ENCODE data around the gene TRIM37.

Gene TRIM37

GRCh38 chr17:59046192-59046591 is 60.5 kb downstream of the TRIM37 start:
- TF ChIP-seq CTCF (IDR thresholded peaks at IDR 0.05; ENCODE audit: low read depth, low read length, missing control alignments), result no peak
- H3K4me3 ChIP-seq (ENCODE audit: low read depth, low read length), result no peak overlapping the region
- no peak for DNase-seq (ENCODE audit: low read depth)

- TF ChIP-seq CTCF (IDR thresholded peaks at IDR 0.05; ENCODE audit: low read depth, low read length, missing control alignments), result no peak
- no peak overlapping the region for H3K4me3 ChIP-seq (ENCODE audit: low read depth, low read length)
- no peak for DNase-seq (ENCODE audit: low read depth)
These were observed 67.9 kb downstream of the TRIM37 start for GRCh38 chr17:59038734-59039133.

- no peak for DNase-seq (ENCODE audit: low read depth)
- H3K4me3 ChIP-seq (ENCODE audit: low read depth, low read length), result no peak overlapping the region
- no peak for TF ChIP-seq CTCF (IDR thresholded peaks at IDR 0.05; ENCODE audit: low read depth, low read length, missing control alignments)
These were observed 68.7 kb downstream of the TRIM37 start for GRCh38 chr17:59037960-59038359.

GRCh38 chr17:59030811-59031210 is 75.9 kb downstream of the TRIM37 start:
- no peak for TF ChIP-seq CTCF (IDR thresholded peaks at IDR 0.05; ENCODE audit: low read depth, low read length, missing control alignments)
- DNase-seq (ENCODE audit: low read depth), result no peak

GRCh38 chr17:59028328-59028727 is 78.4 kb downstream of the TRIM37 start:
- DNase-seq (ENCODE audit: low read depth), result no peak
- H3K4me3 ChIP-seq (ENCODE audit: low read depth, low read length), result no peak overlapping the region
- TF ChIP-seq CTCF (IDR thresholded peaks at IDR 0.05; ENCODE audit: low read depth, low read length, missing control alignments), result no peak

More at GRCh38 chr17:59030811-59031210, 75.9 kb downstream of the TRIM37 start:
- H3K4me3 ChIP-seq (ENCODE audit: low read depth, low read length), result no peak overlapping the region

GRCh38 chr17:59027750-59028149 is 78.9 kb downstream of the TRIM37 start:
- no peak overlapping the region for H3K4me3 ChIP-seq (ENCODE audit: low read depth, low read length)
- no peak for TF ChIP-seq CTCF (IDR thresholded peaks at IDR 0.05; ENCODE audit: low read depth, low read length, missing control alignments)
- no peak for DNase-seq (ENCODE audit: low read depth)

- DNase-seq (ENCODE audit: low read depth), result no peak
- no peak for TF ChIP-seq CTCF (IDR thresholded peaks at IDR 0.05; ENCODE audit: low read depth, low read length, missing control alignments)
- H3K4me3 ChIP-seq (ENCODE audit: low read depth, low read length), result no peak overlapping the region
These were observed 80.3 kb downstream of the TRIM37 start for GRCh38 chr17:59026176-59026939.

Measured in GM12864 (cell line).